Choroid plexus epithelial cell (primary cell): ENCODE measurements around the gene DYNLT1.

ENCODE experiments used
- DNase-seq: peaks from one replicate; pipeline ENCODE4 v3.0.0-alpha.2; 2010; ENCODE audit warnings: low read depth
- H3K4me3 ChIP-seq: 2 replicates; pipeline ENCODE4 v1.5.1; 2011; ENCODE audit warnings: low read depth, mild to moderate bottlenecking, control low read depth, low read length, moderate library complexity
- TF ChIP-seq, protein P1 (sequence below): conservative IDR thresholded peaks from 2 replicates; pipeline ENCODE4 v1.5.1; 2011; ENCODE audit warnings: low read depth, mild to moderate bottlenecking, control low read depth, inconsistent platforms, low read length, moderate library complexity

DYNLT1 gene

DNA sequence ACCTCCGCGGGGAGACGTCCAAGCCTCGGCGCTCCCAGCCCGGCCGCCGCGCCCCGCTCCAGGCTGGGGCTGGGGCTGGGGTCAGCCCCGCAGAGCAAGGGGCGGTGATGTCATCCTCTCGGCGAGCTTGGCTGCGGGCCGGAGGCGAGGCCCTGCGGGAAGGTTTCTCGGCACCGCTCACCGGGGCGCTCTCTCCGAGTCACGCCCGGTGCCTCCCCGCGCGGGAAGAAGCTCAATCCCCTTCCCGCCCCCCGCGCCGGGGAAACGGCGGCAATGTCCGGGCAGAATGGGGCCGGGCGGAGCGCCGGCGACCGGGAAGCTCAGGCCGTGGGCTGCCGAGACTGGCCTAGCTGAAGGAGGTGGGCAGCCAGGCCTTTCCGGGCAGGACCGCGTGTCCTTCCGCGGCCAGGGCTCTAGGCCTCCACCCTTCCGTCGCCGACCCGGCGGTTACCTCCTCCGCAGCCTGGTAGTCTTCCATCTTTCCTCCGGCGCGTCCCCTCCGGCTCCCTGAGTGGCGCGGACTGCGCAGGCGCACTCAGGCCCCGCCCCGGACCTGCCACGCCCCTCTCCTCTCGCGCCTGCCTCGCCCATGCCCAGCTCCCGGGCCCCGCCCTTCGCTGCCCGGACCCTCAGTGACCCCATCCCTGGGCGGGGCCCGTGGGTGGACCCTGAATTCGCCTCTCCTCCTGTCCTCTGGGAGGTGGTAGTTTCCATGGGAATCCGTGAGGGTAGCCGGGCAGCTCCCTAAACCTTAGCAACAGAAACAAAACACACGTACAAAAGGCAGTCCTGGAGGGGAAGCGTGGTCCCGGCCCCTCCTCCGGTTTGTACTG is at the start of gene DYNLT1:
DYNLT1 (minus strand) TSS at position 513 of the 833 bp plus-strand sequence; CDS start at position 478, 35 bp downstream.
- H3K4me3 ChIP-seq = peak within 1 kb of the TSS; percentile 98
- TF ChIP-seq, protein P1, sequence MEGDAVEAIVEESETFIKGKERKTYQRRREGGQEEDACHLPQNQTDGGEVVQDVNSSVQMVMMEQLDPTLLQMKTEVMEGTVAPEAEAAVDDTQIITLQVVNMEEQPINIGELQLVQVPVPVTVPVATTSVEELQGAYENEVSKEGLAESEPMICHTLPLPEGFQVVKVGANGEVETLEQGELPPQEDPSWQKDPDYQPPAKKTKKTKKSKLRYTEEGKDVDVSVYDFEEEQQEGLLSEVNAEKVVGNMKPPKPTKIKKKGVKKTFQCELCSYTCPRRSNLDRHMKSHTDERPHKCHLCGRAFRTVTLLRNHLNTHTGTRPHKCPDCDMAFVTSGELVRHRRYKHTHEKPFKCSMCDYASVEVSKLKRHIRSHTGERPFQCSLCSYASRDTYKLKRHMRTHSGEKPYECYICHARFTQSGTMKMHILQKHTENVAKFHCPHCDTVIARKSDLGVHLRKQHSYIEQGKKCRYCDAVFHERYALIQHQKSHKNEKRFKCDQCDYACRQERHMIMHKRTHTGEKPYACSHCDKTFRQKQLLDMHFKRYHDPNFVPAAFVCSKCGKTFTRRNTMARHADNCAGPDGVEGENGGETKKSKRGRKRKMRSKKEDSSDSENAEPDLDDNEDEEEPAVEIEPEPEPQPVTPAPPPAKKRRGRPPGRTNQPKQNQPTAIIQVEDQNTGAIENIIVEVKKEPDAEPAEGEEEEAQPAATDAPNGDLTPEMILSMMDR = no peak
- peak; percentile 91 for DNase-seq

DNA sequence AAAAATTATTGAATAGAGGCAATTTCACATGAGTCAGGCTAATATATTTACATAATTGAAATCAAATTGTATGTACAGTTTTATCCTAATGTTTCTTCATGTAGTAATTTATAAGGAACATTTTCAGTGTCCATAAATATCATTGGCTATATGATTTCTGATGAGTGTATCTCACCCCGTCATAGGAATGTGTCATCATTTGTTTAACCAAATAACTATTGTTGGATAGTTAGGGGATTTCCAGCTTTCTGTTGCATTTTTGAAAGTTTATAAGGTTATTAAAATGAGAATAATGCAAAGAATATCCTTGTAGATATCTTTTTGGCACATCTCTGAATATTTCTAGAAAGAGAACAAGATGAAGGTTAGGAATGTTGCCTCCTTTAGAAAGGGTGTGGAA is 44.3 kb upstream of the DYNLT1 start:
- no peak overlapping the region for H3K4me3 ChIP-seq
- DNase-seq = no peak
- TF ChIP-seq, protein P1 = no peak

DNA sequence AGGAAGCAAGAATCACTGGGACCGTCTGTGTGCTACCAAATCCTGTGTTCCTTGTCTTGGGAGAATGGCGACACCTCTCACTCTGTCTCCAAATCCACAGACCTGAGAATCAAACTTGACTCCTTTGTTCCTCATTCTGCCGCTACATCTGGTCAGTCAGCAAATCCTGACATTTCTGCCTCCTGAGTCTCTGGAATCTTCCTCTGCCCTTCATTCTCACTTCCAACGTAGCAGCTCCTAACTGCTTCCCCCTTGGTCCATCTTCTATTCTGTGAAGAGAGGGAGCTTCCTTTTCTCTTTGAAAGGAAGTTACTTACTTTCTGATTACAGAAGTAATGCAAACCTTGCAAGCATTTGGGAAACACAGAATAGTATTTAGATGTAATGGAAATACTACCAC is 43.0 kb upstream of the DYNLT1 start:
- H3K4me3 ChIP-seq = no peak overlapping the region
- no peak for DNase-seq
- TF ChIP-seq, protein P1 = no peak

DNA sequence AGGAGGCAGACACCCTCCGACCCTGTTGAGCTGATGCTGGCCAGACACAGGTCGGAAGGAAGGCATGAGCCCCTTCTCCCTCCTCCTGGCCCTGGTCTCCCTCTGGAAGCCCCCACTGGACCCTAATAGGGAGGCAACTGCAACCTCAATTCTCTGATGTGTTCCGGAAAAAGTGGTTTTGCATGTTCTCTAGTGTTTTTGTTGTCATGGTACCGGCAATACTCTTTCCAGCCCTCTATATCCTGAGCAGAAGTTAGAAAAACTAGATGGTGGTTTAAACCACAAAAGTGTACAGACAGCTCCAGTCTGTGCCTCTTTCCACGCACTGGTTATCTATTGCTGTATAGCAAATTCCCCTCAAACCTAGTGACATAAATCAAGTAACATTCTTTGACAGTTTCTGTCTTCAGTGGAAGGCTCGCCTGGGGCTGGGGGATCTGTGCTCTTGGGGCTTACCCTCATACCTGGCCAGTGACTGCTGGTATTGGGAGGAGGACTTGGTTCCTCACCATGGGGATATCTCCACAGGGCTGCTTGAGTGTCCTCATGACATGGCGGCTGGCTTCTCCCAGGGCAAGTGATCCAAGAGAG is 42.3 kb upstream of the DYNLT1 start:
- TF ChIP-seq, protein P1 = no peak
- no peak for DNase-seq
- no peak overlapping the region for H3K4me3 ChIP-seq

DNA sequence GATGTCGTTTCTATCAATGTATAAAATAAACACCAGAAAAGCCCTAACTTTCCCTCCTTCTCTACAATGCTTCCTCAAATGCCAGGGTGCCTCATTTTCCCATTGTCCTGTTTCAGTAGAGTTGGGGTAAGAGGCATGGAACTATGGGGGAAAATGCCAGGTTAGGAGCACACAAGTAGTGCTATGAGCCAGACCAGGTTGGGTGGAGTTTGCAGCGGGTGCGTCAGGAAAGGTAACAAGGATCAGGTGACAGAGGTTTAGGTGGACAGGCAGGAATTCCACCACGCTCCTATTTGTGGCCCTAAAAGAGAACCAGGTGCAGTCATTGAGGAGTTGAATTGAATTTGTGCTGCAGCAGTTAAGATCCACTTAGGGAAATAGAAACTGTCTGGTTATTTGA is 41.8 kb upstream of the DYNLT1 start:
- TF ChIP-seq, protein P1 = no peak
- no peak for DNase-seq

DNA sequence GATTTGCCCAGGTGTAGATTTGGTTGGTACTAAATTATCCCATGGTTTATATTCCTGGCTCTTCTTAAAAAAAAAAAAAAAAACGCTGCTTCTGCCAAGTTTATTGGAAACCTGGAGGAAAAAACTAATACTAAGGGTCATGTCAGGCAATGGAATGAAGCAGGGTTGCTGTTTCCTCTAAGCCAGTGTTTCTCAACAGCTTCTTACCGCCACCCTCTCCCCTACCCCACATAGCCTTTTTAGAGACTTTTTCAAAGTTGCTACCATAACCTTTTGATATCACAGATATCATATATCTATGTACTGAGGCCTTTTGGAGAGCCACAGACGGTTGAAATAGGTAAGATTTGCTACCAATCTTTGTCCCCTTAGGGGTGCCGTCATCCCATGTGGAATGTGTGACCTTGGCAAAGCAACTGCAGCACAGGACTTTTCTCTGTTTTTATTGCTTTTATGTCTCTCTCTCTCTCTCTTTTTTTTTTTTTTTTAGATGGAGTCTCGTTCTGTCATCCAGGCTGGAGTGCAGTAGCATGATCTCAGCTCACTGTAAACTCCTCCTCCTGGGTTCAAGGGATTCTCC is 40.3 kb upstream of the DYNLT1 start:
- TF ChIP-seq, protein P1 = no peak
- peak; percentile 50 for DNase-seq
- no peak overlapping the region for H3K4me3 ChIP-seq

More for the DNA sequence above, 41.8 kb upstream of the DYNLT1 start:
- H3K4me3 ChIP-seq = no peak overlapping the region
